ENCODE results near the gene TEKT5.
A peak's percentile ranks its signal among the peaks of the same experiment; 100 is the strongest.
"Not testable (repeated sequence)": the region's sequence is repeated elsewhere in the genome, so short reads cannot be mapped to it uniquely, and the experiment has no call there.

Gene TEKT5

DNA sequence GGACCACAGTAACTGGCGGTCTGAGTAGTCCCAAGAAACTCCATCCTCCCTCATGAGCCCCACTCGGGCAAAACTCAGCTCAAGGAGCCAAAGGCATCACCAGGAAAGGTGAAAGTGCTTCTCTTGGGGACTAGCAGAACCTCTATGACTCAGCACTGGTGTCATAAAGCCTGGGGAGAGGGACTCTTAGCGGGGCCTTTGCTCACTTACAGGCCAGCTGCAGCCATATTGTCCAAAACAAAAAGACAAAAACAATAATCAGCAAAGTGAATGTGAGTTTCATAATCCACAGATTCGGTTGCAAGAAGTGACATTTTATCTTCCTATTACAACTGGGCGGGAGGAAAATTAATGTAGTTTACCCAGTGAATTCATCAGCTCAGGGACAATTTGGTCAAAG lies at the start of gene TEKT5:
Gene TEKT5, minus strand, starts transcription at position 101 of the 400 bp plus-strand sequence. Its CDS starts 57 bp downstream, at position 44.
- no peak for DNase-seq

DNA sequence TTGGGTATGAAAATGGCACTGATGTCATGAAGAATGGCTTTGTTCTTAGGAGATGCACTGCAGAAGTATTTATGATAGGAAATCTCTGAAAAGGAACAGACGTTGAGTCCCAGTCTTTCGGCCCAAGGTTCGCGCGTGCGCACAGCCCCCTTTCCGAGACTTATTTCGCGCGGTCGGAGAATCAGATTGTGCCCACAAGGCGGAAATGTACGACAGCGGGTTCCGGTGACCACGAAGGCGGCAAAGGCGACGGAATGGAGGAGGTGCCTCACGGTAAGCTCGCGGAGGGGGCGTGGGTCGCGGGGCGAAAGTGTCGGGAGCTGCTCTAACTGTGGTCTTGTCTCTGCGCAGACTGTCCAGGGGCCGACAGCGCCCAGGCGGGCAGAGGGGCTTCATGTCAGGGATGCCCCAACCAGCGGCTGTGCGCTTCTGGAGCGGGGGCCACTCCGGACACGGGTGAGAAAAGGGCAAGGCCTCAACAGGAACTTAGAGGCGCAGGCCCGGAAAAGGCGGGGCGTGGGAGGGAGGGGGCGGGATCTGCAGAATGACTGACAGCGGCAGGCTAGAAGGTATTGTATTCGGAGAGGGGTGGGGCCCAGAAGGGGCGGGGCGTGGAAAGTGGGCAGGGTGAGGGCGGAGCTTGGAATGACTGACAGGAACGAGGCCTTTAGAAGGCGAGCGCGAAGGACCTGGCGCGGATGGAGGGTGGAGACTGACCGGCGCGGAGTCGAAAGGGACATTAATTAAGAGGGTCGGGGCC lies 49.1 kb upstream of the TEKT5 start, which contains the start of gene NUBP1:
Gene NUBP1, plus strand, starts transcription at position 233 of the 760 bp plus-strand sequence. Its CDS starts 22 bp downstream, at position 255.
- DNase-seq, result peak; percentile 86 to 100 (median 99)

DNA sequence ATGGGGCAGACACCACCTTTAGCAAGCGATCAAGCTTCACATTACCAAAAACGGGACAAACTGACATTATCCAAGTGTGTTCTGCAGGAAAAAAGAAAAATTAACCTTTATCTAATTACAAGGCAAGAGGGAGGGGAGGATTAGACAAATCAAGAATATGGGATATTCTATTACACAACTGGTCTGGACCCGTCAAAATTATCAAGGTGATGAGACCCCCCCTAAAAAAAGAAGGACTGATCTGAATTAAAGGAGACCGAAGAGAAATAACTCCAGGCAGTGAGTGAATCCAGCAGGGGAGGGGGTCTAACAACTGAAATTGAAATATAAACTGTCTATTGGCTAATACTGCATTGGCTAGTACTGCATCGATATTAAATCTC lies 48.5 kb upstream of the TEKT5 start:
- no peak for DNase-seq

DNA sequence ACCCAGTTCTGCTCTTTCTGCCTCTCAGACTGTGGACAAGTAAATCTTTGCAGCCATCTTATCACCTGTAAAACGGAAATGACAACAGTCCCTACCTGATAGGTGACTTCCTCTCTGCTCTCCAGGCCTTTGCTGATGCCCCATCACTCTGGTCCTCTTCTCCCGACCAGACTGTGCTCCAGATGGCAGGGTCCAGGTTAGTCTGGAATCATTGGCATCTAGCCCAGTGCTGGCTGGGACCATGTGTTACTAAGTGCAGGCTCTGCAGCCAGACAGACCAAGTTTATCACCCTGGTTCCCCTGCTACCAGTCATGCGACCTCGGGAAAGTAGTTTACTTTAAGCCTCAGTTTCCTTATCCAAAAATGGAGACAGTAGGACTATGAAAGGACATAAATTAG lies 47.1 kb upstream of the TEKT5 start:
- no peak for DNase-seq

DNA sequence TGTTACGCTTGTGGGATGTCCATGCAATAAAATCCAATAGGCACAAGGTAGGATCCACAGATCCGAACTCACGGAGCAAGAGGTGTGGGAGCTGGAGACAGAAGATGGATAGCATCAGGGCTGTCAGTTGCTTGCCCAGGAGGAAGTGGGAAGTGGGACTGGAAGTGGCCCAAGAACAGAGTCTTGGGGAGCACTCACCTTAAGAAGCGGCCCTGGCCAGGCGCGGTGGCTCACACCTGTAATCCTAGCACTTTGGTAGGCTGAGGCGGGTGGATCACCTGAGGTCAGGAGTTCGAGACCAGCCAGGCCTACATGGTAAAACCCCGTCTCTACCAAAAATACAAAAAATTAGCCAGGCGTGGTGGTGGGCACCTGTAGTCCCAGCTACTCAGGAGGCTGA lies 46.5 kb upstream of the TEKT5 start:
- DNase-seq, result not testable (repeated sequence)

DNA sequence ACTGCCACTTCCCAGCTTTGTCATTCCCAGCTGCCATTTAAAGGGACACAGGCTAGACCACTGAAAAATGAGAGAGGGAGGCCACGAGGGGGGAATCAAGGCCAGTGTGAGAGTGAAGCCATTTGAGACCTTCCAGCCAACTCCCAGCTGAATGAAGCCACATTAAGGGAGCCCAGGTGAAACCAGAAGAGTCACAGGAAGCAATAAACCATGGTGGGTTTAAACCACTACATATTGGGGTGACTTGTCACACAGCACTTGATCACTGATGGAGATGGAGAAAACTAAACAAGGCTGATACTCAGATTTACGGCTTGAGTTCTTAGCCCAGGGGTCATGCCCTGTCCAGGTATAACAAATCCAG lies 46.1 kb upstream of the TEKT5 start:
- no peak for DNase-seq

DNA sequence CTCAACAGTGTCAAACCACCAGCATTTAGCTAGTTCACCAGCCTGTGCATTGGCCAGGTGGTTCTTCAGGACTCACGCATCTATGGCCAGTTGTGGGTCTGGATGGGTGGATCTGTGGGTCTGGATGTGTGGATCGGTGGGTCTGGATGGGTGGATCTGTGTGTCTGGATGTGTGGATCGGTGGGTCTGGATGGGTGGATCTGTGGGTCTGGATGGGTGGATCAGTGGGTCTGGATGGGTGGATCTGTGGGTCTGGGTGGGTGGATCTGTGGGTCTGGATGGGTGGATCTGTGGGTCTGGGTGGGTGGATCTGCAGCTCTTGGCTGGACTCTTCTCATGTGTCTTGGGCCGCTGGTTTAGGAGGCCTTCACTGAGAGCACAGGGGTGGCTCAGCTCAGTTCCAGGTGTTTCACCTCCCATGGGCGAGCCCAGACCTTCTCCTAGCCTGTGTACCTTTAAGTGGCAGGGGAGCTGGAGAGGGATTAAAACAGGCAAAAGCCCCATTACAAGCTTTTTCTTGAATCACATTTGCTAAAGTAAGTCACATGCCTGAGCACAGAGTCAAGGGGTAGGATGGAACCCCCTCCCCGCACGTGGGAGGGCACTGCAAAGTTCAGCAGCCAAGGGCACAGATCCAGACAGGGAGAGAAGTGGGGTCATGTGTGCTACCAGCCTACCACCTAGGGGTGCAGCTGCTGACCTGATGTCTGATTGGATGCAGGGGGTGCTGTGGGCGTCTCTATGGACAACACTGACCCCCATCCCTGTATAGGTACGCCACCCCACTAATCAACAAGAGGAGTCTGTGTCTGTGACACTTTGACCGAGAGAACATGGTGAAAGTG lies 45.5 kb upstream of the TEKT5 start:
- no peak for DNase-seq

DNA sequence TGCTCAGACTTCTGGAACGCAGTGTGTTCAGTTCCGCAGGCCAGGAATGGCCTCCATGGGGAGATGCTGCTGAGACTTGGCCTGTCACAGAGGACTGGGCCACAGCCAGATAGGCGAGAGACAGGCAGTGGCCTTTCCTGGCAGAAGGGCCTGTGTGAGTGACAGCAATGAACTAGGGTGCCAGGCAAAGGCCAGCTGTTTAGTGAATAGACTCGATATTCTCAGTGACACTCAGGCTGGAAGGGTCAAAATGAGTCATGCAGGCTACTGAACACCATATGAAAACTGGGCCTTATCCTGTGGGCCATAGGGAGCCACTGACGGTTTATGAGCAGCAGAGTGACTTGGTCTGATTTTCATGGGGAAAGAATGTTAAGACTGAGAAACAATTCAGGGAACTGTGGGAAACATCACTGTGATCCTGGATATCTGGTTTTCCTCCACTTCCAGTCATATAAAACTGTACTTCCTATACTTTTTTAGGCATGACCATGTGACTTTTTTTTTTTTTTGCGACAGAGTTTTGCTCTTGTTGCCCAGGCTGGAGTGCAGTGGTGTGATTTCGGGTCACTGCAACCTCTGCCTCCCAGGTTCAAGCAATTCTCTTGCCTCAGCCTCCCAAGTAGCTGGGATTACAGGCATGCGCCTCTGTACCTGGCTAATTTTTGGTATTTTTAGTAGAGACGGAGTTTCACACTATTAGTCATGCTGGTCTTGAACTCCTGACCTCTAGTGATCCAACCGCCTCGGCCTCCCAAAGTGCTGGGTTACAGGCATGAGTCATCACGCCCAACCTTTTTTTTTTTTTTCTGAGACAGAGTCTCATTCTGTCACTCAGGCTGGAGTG lies 43.7 kb upstream of the TEKT5 start:
- DNase-seq, result peak in 39 of 56 donors; percentile 16 to 83 (median 49)

DNA sequence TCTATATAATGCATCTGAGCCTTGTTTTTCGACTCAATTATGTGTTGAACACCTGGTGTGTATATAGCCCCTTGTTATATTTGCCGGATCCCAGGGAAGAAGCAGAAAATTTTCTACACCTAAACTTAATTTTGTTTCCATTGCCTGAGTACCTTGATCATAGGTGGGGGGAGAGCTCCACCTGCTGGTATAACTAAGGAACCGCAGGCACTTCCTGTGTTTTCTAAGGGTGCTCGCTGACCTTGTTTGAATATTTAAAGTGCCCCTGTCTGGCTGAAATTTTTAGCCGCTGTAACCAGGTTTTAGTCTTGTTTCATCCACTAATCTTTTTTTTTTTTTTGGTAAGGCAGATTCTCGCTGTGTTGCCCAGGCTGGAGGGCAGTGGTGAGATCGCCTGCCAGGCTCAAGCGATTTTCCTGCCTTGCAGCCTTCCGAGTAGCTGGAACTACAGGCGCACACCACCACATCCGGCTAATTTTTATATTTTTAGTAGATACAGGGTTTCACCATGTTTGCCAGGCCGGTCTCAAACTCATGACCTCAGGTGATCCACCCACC lies 42.4 kb upstream of the TEKT5 start:
- DNase-seq, result peak in 30 of 56 donors; percentile 12 to 80 (median 31)

DNA sequence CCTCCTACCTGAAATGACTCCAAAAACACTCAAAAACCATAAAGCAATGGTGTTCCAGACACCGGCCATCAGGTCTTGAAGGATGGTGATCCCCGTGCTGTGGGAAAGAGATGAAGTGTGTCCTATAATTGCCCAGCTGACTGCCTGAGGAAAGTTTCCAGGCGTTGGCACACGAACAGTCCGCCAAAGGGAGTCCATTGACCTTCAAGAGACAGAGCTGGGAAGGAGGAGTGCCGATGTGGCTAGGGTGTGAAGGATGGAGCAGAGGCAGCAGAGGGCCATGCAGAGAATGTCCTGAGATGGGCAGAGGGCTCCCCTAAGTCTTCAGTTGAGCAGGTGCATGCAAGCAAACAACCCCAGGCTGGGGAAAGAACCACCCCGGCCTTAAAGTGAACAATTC lies 37.1 kb upstream of the TEKT5 start:
- DNase-seq, result no peak

DNA sequence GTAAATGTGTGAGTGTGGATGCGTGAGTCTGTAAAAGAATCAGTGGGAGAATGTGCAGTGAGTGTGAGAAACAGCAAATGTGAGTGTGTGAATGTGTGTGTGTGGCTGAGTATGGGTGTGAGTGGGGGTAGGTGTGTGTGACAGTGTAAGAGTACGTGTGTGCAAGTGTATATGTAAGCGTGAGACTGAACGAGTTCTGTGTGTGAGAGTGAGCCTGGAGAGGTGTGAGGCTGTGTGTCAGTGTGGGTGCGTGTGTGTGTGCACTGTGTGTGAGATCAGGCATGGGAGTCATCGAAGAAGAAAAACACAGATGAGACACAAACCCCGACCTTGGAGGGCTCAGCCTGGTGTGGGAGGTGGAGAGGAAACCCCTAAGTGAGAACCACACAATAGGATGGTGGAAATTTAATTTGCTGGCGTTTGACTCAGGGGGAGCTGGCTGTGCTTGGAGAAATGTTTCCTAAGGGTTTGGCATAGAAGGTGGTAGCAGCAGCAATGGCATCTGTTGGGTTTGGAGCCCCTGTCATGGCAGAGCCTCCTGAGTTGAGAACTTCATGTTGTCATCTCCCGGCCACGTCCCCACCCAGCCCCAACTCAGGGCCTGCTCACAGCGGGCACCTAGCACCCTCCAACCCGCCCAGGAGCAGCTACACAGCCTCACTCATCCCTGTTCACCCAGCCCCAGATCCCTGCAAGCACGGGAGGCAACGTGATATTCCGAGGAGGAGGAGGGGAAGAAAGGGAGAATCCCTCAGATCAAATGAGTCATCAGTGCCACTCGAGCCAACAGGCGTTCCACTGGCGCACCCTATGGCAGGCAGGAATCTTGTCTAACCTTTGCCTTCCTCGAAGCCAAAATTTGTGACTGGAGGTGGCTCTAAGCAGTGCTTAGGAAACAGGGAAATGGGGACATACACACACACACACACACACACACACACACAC lies 34.6 kb upstream of the TEKT5 start:
- DNase-seq, result peak in 2 of 56 donors; percentile 7 to 14

DNA sequence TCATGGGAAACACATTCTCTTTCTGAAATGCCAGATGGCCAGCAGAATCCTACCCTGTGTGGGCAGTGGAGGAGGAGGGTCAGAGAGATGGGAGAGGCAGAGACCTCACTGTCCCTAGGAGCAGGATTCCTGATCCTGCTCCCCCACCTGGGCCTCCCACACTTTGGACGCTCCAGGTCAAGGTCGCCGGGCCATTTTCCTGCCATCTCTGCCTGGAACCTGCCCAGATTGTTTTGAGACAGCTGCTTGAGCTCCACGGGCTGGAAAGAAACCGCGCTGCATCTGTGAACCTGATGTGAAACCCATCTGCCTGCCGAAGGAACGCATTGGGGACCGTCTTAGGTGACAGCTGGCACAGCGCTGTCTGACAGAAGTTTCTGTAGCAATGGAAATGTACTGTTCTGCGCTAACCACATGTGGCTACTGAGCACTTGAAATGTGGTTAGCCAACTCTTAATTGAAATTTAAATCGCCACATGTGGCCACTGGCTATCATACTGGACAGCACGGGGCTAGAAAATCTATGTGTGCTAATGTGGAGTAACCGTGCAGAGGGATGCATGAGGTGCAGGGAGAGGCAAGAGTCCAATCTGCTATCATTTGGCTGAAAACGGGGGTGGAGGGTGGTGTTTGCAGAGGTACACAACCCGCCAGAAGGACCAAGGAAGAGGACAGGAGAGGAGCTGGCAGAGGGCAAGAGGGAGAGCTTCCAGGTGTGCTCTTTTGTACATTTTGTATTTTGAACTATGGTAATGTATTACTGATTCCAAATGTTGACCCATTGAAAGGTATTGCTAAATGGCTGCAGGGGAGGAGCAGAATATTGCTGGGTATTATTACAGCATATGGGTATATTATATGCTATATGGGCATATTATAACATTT lies 33.5 kb upstream of the TEKT5 start:
- no peak for DNase-seq

DNA sequence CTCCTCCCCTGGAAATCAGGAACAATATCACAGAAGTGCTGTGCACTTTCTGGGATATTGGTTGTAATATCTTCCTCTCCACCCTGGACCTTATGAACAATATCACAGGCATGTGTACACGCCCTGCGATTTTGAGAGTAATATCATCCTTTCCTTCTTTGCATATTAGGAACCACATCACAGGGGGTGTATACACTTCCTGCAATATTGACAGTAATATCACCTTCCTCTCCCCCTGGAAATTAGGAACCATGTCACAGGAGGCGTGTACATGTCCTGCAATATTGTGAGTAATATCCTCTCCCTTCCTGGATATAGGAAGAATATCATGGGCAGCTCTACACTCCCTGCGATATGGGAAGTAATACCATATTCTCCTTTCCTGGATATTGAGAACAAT lies 14.2 kb upstream of the TEKT5 start:
- no peak for DNase-seq

DNA sequence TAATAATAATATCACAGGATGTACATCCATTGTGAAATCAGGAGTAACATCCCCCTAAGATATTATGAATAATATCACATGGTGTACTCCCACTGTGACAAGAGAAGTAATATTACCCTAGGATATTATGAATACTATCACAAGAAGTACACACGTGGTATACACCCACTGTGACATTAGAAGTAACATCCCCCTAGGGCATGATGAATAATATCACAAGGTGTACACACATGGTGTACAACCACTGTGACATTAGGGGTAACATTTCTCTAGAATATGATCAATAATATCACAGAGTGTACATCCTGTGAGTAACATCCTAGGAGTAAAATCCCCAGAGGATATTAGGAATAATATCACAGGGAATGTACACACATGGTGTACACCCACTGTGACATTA lies 5.0 kb upstream of the TEKT5 start:
- no peak for DNase-seq

DNA sequence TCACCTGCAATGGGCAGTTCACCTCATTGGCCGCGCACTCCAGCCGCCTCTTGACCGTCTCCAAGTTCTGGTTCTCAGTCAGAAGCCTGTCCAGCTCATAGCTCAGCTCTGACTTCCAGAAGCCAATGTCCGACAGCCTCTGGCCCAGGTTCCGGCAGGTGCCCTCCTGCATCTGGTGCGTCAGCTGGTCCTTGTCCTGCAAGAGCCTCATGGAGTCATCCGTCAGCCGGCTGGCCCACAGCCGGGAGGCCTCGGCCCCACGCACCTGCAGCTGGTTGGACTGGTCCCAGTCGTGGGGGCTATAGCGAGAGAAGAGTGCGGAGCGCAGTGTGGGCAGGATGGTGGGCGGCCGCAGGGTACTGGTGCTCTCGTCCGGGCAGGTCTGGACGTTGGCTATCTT lies 424 bp downstream of the TEKT5 start:
- no peak for DNase-seq

DNA sequence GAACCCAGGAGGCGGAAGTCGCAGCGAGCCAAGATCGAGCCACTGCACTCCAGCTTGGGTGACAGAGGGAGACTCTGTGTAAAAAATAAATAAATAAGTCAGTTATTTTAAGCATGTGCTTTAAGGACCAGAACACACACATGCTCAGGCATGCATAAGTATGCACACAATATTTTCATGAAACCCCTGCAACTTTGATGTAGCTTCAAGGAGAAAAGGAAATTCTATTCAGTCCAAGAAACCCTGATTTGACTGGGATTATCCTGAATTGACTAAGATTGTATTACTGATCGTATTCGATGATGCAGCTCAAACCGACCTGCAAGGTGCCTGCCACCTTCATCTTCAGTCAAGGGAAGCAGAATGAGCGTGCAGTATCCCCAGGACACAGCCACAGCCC lies 841 bp downstream of the TEKT5 start:
- no peak for DNase-seq

DNA sequence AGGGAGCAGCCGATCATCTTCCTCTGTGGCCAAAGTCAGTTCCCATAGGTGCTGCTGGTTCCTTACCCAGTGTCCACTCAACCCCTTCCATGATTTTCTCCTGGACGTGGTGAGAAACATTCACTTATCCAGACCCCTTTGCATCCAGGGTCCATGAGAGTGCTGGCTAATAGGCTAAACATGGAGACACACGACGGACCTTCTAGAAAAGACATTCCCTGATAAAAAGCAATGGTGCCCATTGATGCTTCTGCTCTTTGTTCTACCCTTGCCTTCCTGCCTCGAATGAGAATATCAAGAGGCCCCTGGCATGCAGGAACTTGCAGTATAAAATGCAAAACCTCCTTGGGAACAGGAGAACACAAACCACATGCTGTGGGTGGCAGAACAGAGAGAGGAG lies 2.3 kb downstream of the TEKT5 start:
- DNase-seq, result no peak

DNA sequence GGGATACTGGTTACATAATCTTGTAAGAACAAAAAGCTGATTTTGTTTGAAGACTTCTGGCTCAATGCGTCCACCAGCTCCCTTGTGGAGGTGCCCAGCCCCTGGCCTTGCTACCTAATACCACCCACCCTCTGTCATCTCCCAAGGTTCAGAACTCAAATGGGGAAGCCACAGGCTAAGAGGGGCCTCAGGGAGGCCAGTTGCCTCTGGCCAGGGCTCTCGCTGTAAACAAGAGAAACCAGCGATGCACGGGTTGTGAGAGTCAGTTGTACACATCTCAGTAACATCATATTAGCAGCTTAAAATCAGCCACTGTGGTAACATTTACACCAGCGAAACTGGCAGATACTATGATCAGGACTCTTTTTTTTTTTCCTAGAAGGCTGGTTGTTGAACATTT lies 6.0 kb downstream of the TEKT5 start:
- no peak for DNase-seq

DNA sequence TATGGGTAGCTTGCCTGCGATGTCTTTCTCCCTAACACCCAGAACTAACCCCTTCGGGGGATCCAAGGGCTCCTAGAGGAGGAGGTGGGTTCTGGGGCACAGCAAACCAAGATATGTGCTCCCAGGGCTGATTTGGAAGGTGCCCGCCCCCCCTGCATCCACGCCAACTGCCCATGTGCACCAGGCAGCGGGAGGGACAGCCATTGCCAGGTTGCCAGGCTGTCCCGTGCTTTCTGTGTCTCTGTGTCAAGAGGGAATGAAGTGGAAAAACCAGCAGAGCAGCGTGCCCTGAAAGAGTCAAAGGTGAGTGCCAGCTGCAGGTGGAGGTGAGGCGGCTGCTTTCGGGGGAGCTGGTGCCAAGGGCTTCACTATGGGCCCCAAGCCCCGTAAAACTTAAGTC lies 6.4 kb downstream of the TEKT5 start:
- DNase-seq, result no peak
